Measurements from ENCODE around the gene PTPRM. TPM values are rescaled to one million over a fixed set of nuclear protein-coding genes. Genes with fewer than 3 reads are reported as not detected.

Gene PTPRM
- polyA plus RNA-seq, 2 of the 4 experiments (the other 2 are of a cell fraction): 44.5 to 199 TPM

DNA sequence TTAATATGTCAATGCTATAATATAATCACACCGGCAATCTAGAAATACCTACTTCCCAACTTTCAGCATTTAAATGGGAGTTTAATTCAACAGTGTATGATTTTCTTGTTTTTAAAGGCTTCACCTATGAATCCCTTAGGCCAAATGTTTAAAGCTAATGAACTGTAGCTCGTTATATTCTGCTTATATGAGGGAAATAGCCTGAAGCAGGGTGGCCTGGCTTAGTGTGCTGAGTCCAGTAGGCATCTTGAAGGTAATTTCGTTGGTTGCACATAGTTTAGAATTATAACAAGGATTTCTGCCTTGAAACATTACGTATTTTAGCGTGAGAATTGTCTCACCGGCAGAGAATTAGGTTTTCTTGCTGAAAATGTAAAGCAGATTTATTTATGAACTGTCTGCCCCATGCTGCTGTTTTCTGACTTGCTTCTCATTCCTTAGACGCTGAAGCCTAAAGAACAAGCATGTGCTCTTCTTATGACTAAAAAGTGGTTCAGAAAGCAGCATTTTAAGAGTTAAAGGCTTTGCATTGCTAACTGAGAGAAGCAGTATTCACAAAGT, 608.5 kb downstream of the PTPRM start (continued):
- TF ChIP-seq REST (IDR thresholded peaks at IDR 0.05) (no peak), EHF (CRISPR knock-in tag; IDR thresholded peaks at IDR 0.05) (no peak), FOXS1 (CRISPR knock-in tag; IDR thresholded peaks at IDR 0.05) (no peak), MAX (IDR thresholded peaks at IDR 0.05) (no peak), GATA3 (IDR thresholded peaks at IDR 0.05; ENCODE audit: borderline replicate concordance) (no peak)
- TF ChIP-seq, protein P1, sequence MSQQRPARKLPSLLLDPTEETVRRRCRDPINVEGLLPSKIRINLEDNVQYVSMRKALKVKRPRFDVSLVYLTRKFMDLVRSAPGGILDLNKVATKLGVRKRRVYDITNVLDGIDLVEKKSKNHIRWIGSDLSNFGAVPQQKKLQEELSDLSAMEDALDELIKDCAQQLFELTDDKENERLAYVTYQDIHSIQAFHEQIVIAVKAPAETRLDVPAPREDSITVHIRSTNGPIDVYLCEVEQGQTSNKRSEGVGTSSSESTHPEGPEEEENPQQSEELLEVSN (IDR thresholded peaks at IDR 0.05; ENCODE audit: borderline replicate concordance, low read depth): no peak

DNA sequence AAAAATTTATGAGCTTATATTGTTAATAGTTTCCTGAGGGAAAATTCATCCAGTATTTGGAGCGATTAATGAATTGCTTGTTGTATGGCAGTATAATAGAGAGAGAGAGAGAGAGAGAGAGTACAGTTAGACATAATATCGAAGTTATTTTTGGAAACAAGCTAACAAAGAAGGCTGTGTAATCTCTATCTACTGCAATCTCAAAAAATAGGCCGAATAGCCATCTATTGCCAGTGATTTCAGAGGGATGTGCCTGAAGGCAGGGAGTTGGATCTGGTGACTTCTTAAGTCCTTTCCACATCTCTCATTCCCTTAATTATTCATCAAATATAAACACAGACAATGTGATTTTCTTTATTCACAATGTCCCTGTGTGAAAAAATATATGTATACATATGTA, 609.0 kb downstream of the PTPRM start:
- ATAC-seq: no peak
- no peak for FAIRE-seq
- Histone ChIP-seq H3K27ac (no peak overlapping the region; a peak in 1 of 6 replicates), H3K4me1 (peaks cover 27% of the 10 kb centered on the region), H3K4me3 (no peak overlapping the region), H3K4me2 (peak overlapping the region; percentile 37), H3K9me3 (no peaks in the 10 kb centered on the region)
- CTCF ChIA-PET: no interaction called here
- DNase-seq (ENCODE audit: low read depth in 1 of 2, low spot score in 1 of 2): no peak
- WGBS (ENCODE audit: missing lambda C conversion rate): 67% methylated on average over 3 of the region's 3 CpGs
- TF ChIP-seq FOXS1 (CRISPR knock-in tag; IDR thresholded peaks at IDR 0.05) (no peak), HMGXB4 (CRISPR knock-in tag; IDR thresholded peaks at IDR 0.05; ENCODE audit: borderline replicate concordance) (no peak), NFE2L2 (conservative IDR thresholded peaks at IDR 0.05; ENCODE audit: low read length) (no peak), FOSL2 (IDR thresholded peaks at IDR 0.05) (no peak), FOSL2 (CRISPR knock-in tag; IDR thresholded peaks at IDR 0.05) (no peak), POLR2A (IDR thresholded peaks at IDR 0.05; ENCODE audit: low read length) (no peak), CEBPB (IDR thresholded peaks at IDR 0.05) (no peak), HDAC2 (IDR thresholded peaks at IDR 0.05) (no peak), JUN (IDR thresholded peaks at IDR 0.05) (no peak), KDM1A (IDR thresholded peaks at IDR 0.05; ENCODE audit: low read depth) (no peak), ZSCAN20 (CRISPR knock-in tag; IDR thresholded peaks at IDR 0.05) (no peak), CBX2 (IDR thresholded peaks at IDR 0.05; ENCODE audit: borderline replicate concordance, low read depth) (no peak), JUNB (IDR thresholded peaks at IDR 0.05) (no peak)
- TF ChIP-seq, protein P2, sequence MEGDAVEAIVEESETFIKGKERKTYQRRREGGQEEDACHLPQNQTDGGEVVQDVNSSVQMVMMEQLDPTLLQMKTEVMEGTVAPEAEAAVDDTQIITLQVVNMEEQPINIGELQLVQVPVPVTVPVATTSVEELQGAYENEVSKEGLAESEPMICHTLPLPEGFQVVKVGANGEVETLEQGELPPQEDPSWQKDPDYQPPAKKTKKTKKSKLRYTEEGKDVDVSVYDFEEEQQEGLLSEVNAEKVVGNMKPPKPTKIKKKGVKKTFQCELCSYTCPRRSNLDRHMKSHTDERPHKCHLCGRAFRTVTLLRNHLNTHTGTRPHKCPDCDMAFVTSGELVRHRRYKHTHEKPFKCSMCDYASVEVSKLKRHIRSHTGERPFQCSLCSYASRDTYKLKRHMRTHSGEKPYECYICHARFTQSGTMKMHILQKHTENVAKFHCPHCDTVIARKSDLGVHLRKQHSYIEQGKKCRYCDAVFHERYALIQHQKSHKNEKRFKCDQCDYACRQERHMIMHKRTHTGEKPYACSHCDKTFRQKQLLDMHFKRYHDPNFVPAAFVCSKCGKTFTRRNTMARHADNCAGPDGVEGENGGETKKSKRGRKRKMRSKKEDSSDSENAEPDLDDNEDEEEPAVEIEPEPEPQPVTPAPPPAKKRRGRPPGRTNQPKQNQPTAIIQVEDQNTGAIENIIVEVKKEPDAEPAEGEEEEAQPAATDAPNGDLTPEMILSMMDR (IDR thresholded peaks at IDR 0.05): no peak
- TF ChIP-seq, protein P3, sequence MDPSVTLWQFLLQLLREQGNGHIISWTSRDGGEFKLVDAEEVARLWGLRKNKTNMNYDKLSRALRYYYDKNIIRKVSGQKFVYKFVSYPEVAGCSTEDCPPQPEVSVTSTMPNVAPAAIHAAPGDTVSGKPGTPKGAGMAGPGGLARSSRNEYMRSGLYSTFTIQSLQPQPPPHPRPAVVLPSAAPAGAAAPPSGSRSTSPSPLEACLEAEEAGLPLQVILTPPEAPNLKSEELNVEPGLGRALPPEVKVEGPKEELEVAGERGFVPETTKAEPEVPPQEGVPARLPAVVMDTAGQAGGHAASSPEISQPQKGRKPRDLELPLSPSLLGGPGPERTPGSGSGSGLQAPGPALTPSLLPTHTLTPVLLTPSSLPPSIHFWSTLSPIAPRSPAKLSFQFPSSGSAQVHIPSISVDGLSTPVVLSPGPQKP (IDR thresholded peaks at IDR 0.05; ENCODE audit: low read depth, low read length): no peak
- POLR2A ChIA-PET: no interaction called here
